Panc1 (cell line): ENCODE results near the gene PCSK5.

Experiments
- POLR2AphosphoS5 ChIP-seq: IDR thresholded peaks from 2 replicates; pipeline ENCODE4 v1.6.1; 2012; ENCODE audit warnings: mild to moderate bottlenecking, low read depth, low read length, moderate library complexity
- SIN3A ChIP-seq: IDR thresholded peaks from 2 replicates; pipeline ENCODE4 v1.6.1; 2012; ENCODE audit warnings: low read depth, mild to moderate bottlenecking, low read length, moderate library complexity, borderline replicate concordance; ENCODE audit not compliant: insufficient read depth
- TCF7L2 ChIP-seq: IDR thresholded peaks from 2 replicates; pipeline ENCODE4 v1.6.1; 2011; ENCODE audit warnings: mild to moderate bottlenecking, low read depth, low read length, inconsistent platforms
- TF ChIP-seq, protein P1 (sequence below): fragments of 450-650 bp; IDR thresholded peaks from 2 replicates; pipeline ENCODE4 v1.5.1; 2017; ENCODE audit warnings: mild to moderate bottlenecking
- TF ChIP-seq, protein P2 (sequence below), 2 experiments: IDR thresholded peaks; 2 replicates each; pipeline ENCODE4 v1.6.1; 2011 to 2012; ENCODE audit warnings: low read depth in 2 of 2, control low read depth in 1 of 2, low read length in 1 of 2, mild to moderate bottlenecking in 1 of 2, moderate library complexity in 1 of 2; ENCODE audit not compliant: insufficient read depth in 1 of 2

DNA sequence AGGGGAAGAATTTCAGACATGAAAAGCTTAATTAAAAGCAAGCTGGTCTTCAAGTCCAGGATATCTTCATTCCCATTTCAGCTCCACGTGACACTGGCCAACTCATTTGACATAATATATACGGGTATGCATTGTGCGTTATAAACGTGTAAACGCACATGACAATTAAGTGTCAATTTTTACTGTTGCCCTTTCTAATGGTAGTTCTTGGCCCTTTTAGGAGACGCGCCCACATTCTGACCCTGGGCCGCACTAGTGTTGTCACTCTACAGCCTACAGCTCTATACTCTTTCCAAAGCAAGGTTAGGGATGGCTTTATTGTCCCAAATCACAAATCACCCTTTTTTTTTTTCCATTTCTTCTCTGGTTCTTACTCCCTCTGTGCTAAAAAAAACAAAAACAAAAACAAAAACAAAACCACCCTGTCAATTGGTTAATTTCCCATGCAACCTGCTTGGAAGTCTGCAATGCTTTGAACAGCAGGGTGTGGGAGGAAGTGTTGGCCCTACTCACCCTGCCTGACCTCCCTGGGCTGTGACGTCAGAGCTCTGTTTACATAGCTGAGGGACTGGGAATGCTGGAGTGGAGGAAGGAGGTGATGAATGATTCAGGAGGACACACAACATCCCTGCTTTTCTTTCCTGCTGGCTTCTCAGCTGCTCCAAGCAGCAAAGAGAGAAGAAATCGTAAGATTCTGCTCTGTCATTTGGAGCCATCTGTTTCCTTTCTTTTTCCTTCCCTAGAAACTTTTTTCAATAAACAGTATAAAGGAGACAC lies 484.5 kb downstream of the PCSK5 start:
- TF ChIP-seq, protein P1, sequence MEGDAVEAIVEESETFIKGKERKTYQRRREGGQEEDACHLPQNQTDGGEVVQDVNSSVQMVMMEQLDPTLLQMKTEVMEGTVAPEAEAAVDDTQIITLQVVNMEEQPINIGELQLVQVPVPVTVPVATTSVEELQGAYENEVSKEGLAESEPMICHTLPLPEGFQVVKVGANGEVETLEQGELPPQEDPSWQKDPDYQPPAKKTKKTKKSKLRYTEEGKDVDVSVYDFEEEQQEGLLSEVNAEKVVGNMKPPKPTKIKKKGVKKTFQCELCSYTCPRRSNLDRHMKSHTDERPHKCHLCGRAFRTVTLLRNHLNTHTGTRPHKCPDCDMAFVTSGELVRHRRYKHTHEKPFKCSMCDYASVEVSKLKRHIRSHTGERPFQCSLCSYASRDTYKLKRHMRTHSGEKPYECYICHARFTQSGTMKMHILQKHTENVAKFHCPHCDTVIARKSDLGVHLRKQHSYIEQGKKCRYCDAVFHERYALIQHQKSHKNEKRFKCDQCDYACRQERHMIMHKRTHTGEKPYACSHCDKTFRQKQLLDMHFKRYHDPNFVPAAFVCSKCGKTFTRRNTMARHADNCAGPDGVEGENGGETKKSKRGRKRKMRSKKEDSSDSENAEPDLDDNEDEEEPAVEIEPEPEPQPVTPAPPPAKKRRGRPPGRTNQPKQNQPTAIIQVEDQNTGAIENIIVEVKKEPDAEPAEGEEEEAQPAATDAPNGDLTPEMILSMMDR, result no peak
- TF ChIP-seq SIN3A (no peak), TCF7L2 (no peak), POLR2AphosphoS5 (no peak)
- TF ChIP-seq, protein P2, sequence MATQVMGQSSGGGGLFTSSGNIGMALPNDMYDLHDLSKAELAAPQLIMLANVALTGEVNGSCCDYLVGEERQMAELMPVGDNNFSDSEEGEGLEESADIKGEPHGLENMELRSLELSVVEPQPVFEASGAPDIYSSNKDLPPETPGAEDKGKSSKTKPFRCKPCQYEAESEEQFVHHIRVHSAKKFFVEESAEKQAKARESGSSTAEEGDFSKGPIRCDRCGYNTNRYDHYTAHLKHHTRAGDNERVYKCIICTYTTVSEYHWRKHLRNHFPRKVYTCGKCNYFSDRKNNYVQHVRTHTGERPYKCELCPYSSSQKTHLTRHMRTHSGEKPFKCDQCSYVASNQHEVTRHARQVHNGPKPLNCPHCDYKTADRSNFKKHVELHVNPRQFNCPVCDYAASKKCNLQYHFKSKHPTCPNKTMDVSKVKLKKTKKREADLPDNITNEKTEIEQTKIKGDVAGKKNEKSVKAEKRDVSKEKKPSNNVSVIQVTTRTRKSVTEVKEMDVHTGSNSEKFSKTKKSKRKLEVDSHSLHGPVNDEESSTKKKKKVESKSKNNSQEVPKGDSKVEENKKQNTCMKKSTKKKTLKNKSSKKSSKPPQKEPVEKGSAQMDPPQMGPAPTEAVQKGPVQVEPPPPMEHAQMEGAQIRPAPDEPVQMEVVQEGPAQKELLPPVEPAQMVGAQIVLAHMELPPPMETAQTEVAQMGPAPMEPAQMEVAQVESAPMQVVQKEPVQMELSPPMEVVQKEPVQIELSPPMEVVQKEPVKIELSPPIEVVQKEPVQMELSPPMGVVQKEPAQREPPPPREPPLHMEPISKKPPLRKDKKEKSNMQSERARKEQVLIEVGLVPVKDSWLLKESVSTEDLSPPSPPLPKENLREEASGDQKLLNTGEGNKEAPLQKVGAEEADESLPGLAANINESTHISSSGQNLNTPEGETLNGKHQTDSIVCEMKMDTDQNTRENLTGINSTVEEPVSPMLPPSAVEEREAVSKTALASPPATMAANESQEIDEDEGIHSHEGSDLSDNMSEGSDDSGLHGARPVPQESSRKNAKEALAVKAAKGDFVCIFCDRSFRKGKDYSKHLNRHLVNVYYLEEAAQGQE (IDR thresholded peaks at IDR 0.05; ENCODE audit: insufficient read depth in 1 of 2, low read depth in 2 of 2, low read length in 1 of 2), result no peak
